Astrocyte of the cerebellum (primary cell): ENCODE measurements around the gene OLFML2A.
"Not testable (repeated sequence)": the region's sequence is repeated elsewhere in the genome, so short reads cannot be mapped to it uniquely, and the experiment has no call there.

Experiments
- DNase-seq: peaks from one replicate; pipeline ENCODE4 v3.0.0-alpha.2; 2011; ENCODE audit warnings: low read depth
- H3K4me3 ChIP-seq: 2 replicates; pipeline ENCODE4 v1.5.1; 2011; ENCODE audit warnings: mild to moderate bottlenecking, low read depth, low read length, moderate library complexity
- CTCF ChIP-seq: IDR thresholded peaks from 2 replicates; pipeline ENCODE4 v1.5.1; 2012; ENCODE audit warnings: low read length, low read depth, moderate library complexity, mild to moderate bottlenecking; ENCODE audit errors: missing control alignments
- in situ Hi-C: cut with HindIII; loops from 2 replicates; pipeline ENCODE4 v1.10.0; 2017; ENCODE audit warnings: low sequenced_read_pairs

OLFML2A gene

GRCh38 chr9:124830593-124830992 is 53.7 kb downstream of the OLFML2A start:
- TF ChIP-seq CTCF, result no peak
- H3K4me3 ChIP-seq, result no peak overlapping the region
- in situ Hi-C loops, result no loop called here
- DNase-seq, result no peak

GRCh38 chr9:124831642-124832364 is 54.9 kb downstream of the OLFML2A start:
- in situ Hi-C loops, result no loop called here
- no peak for DNase-seq

GRCh38 chr9:124834591-124834990 is 57.7 kb downstream of the OLFML2A start:
- TF ChIP-seq CTCF, result no peak
- in situ Hi-C loops, result no loop called here
- no peak for DNase-seq
- no peak overlapping the region for H3K4me3 ChIP-seq

More at GRCh38 chr9:124831642-124832364, 54.9 kb downstream of the OLFML2A start:
- no peak overlapping the region for H3K4me3 ChIP-seq
- no peak for TF ChIP-seq CTCF

- TF ChIP-seq CTCF, result no peak
- in situ Hi-C loops, result no loop called here
- no peak overlapping the region for H3K4me3 ChIP-seq
- DNase-seq, result peak; percentile 63
Observed at GRCh38 chr9:124835026-124835557, 58.2 kb downstream of the OLFML2A start.

- DNase-seq, H3K4me3 ChIP-seq, in situ Hi-C loops: not testable (repeated sequence)
Observed at GRCh38 chr9:124838132-124838531, 61.2 kb downstream of the OLFML2A start.

- DNase-seq, H3K4me3 ChIP-seq, in situ Hi-C loops: not testable (repeated sequence)
Observed at GRCh38 chr9:124838567-124839275, 61.8 kb downstream of the OLFML2A start.

GRCh38 chr9:124839612-124840299 is 62.8 kb downstream of the OLFML2A start:
- TF ChIP-seq CTCF, result peak; percentile 62
- DNase-seq, result no peak
- H3K4me3 ChIP-seq, result no peak overlapping the region
- in situ Hi-C loops, result no loop called here
